RWPE1 (cell line): Measurements from ENCODE around the gene ITGB8.

ENCODE experiments used
- CTCF ChIA-PET: fragments of 350-600 bp; sonication (Branson Sonifier 250); formaldehyde crosslinking; extraction: SDS; loops from one replicate; lab custom pipeline; 2021; lab: Yijun Ruan, JAX
- POLR2A ChIA-PET: fragments of 400-600 bp; formaldehyde crosslinking; extraction: SDS; loops from one replicate; lab custom pipeline; 2020; ENCODE audit warnings: antibody characterized with exemption; ENCODE audit not compliant: low non-redundant PET; lab: Yijun Ruan, JAX
- DNase-seq: peaks from one replicate; pipeline ENCODE4 v3.0.0; 2012; ENCODE audit warnings: low spot score
- H3K27ac ChIP-seq: fragments of 450-650 bp; 2 replicates; pipeline ENCODE4 v1.5.1; 2017
- CTCF ChIP-seq: fragments of 450-650 bp; conservative IDR thresholded peaks from 2 replicates; pipeline ENCODE4 v1.5.1; 2017; ENCODE audit warnings: low read depth, mild to moderate bottlenecking

Gene ITGB8

GRCh38 chr7:20439416-20440185 lies 108.9 kb downstream of the ITGB8 start:
- ChIA-PET CTCF (no interaction called here), POLR2A (no interaction called here)
- H3K27ac ChIP-seq = no peak overlapping the region
- no peak for TF ChIP-seq CTCF
- DNase-seq = no peak

GRCh38 chr7:20440472-20441105 lies 109.9 kb downstream of the ITGB8 start:
- no peak; the same call in 1 of the 2 replicates for TF ChIP-seq CTCF
- DNase-seq = no peak
- no peak overlapping the region for H3K27ac ChIP-seq
- CTCF ChIA-PET = interaction anchor here (0.6 kb wide), 1 partner anchor 271 kb away, joined by 3 read pairs; no protein-coding TSS in a partner anchor
- POLR2A ChIA-PET = no interaction called here

- TF ChIP-seq CTCF = no peak
- ChIA-PET CTCF (no interaction called here), POLR2A (no interaction called here)
- H3K27ac ChIP-seq = no peak overlapping the region
- DNase-seq = no peak
These were observed 110.6 kb downstream of the ITGB8 start for GRCh38 chr7:20441346-20441745.

- DNase-seq = no peak
- no peak overlapping the region for H3K27ac ChIP-seq
- CTCF ChIA-PET = no interaction called here
- TF ChIP-seq CTCF = no peak
- POLR2A ChIA-PET = no interaction called here
These were observed 111.3 kb downstream of the ITGB8 start for GRCh38 chr7:20441991-20442441.

- TF ChIP-seq CTCF = no peak
- CTCF ChIA-PET = interaction anchor here (0.5 to 0.6 kb wide), 2 partner anchors 111 to 187 kb away, joined by 3 to 4 read pairs; no protein-coding TSS in a partner anchor
- POLR2A ChIA-PET = no interaction called here
These were observed 112.3 kb downstream of the ITGB8 start for GRCh38 chr7:20442951-20443350.

GRCh38 chr7:20444030-20444800 lies 113.5 kb downstream of the ITGB8 start:
- H3K27ac ChIP-seq = no peak overlapping the region
- ChIA-PET CTCF (no interaction called here), POLR2A (no interaction called here)
- no peak for TF ChIP-seq CTCF
- no peak for DNase-seq

More at GRCh38 chr7:20442951-20443350, 112.3 kb downstream of the ITGB8 start:
- no peak overlapping the region for H3K27ac ChIP-seq
- DNase-seq = no peak
